Erythroblast (primary cell): ENCODE measurements around the gene DVL2.

Experiments used
- GATA1 ChIP-seq: IDR thresholded peaks from 2 replicates; pipeline ENCODE4 v1.6.1; 2011; ENCODE audit warnings: low read depth, mild to moderate bottlenecking, control low read depth, low read length, moderate library complexity
- POLR2A ChIP-seq: IDR thresholded peaks from 2 replicates; pipeline ENCODE4 v1.6.1; 2011; ENCODE audit warnings: mild to moderate bottlenecking, low read length

DNA sequence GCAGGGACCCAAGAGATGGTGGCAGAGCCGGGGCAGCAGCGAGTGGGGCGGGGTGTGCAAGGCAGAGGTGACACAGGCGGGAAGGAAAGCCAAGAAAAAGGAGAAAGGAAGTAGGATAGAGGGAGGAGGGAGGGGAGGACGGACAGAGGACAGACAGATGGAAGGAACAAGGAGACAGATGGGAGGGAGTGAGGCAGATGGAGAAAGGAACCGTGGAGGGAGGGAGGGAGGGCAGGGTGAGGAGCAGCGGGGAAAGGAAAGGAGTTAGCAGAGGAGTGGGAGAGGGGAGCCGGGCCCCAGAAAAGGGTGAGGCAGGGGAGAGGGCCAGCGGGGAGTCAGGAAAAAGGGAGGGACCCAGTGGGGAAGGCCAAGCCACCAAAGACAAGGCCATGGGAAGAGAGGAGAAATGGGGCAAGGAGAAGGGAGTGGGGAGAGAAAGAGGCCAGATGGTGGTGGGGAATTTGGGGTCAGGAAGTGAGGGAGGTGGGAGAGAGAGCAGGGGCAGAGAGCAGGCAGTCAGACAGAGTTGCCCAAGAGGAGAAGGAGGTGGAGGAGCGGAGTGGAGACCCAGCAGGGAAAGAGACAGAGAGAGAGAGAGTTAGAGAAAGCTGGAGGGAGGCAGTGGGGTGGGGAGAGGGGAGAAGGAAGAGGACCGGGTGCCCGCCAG lies 41.9 kb downstream of the DVL2 start:
- TF ChIP-seq POLR2A (no peak), GATA1 (no peak)
